Measurements from ENCODE around the gene LRRIQ1. TPM values are rescaled to one million over a fixed set of nuclear protein-coding genes. Genes with fewer than 3 reads are reported as not detected.

The LRRIQ1 gene
- total and polyA plus RNA-seq, 2 donors (not counting 1 experiment from before 2014, with no cell fraction given) = not detected

DNA sequence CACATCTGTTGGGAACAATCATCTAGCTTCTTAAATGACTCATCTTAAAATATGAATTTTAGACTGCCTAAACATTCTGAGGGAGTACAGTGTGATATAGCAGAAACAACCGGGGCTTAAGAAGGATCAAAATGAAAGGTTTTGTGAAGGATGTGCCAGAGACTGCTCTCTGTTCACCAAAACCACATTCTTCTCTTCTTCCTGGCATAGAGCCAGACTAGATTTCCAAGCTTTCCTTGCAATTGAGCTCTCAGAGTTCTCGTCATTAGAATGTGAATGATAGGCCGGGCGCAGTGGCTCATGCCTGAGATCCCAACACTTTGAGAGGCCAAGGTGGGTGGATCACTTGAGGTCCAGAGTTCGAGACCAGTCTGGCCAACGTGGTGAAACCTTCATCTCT, 94.5 kb downstream of the LRRIQ1 start:
- no peak overlapping the region for H3K27ac Mint-ChIP-seq
- 89% methylated on average over 3 of the region's 6 CpGs for WGBS (ENCODE audit: insufficient coverage)
- no peak overlapping the region for H3K27ac ChIP-seq (ENCODE audit: low read length in 2 of 2)
- no peak overlapping the region for H3K4me3 ChIP-seq (ENCODE audit: control extremely low read depth in 1 of 5, extremely low read depth in 1 of 5, insufficient read depth in 1 of 5, low read depth in 2 of 5, low read length in 4 of 5)
- H3K36me3 ChIP-seq (replicated peaks in 1 of 2; ENCODE audit: control extremely low read depth in 1 of 2, control insufficient read depth in 1 of 2, extremely low read depth in 1 of 2, insufficient read depth in 2 of 2, low read length in 1 of 2) = no peaks in the 10 kb centered on the region
- no peaks in the 10 kb centered on the region for H3K79me2 ChIP-seq (ENCODE audit: control insufficient read depth, insufficient read depth, low read length)
- no peaks in the 10 kb centered on the region for H3K9me3 ChIP-seq (ENCODE audit: control extremely low read depth in 1 of 3, control insufficient read depth in 2 of 3, insufficient read depth in 1 of 3, low read length in 2 of 3)
- H3K27me3 ChIP-seq (replicated peaks in 1 of 4; ENCODE audit: control extremely low read depth in 1 of 4, control insufficient read depth in 3 of 4, insufficient read depth in 4 of 4, low read length in 3 of 4) = no peaks in the 10 kb centered on the region
- no peaks in the 10 kb centered on the region for H3K27me3 Mint-ChIP-seq
- H3K9me3 Mint-ChIP-seq (ENCODE audit: insufficient read depth) = peaks cover 2% of the 10 kb centered on the region
- intact Hi-C loops (cut with micrococcal nuclease) = no loop called here
- H2AFZ ChIP-seq (ENCODE audit: insufficient read depth, low read depth, low read length, poor library complexity, severe bottlenecking) = no peak overlapping the region
- DNase-seq (no peak), ATAC-seq (ENCODE audit: low read depth) (no peak)
- TF ChIP-seq EZH2 (IDR thresholded peaks at IDR 0.05; ENCODE audit: borderline replicate concordance, insufficient read depth, low read depth, low read length, poor library complexity, severe bottlenecking) = no peak
- TF ChIP-seq, protein P1, sequence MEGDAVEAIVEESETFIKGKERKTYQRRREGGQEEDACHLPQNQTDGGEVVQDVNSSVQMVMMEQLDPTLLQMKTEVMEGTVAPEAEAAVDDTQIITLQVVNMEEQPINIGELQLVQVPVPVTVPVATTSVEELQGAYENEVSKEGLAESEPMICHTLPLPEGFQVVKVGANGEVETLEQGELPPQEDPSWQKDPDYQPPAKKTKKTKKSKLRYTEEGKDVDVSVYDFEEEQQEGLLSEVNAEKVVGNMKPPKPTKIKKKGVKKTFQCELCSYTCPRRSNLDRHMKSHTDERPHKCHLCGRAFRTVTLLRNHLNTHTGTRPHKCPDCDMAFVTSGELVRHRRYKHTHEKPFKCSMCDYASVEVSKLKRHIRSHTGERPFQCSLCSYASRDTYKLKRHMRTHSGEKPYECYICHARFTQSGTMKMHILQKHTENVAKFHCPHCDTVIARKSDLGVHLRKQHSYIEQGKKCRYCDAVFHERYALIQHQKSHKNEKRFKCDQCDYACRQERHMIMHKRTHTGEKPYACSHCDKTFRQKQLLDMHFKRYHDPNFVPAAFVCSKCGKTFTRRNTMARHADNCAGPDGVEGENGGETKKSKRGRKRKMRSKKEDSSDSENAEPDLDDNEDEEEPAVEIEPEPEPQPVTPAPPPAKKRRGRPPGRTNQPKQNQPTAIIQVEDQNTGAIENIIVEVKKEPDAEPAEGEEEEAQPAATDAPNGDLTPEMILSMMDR (IDR thresholded peaks at IDR 0.05) = no peak
- no peaks in the 10 kb centered on the region for H4K20me1 ChIP-seq (ENCODE audit: control insufficient read depth, insufficient read depth, low read length, poor library complexity, severe bottlenecking)
- H3K4me1 Mint-ChIP-seq = no peaks in the 10 kb centered on the region
- H3K4me1 ChIP-seq (ENCODE audit: control insufficient read depth in 2 of 2, insufficient read depth in 2 of 2, low read length in 2 of 2) = no peaks in the 10 kb centered on the region
- no peak overlapping the region for H3K4me3 Mint-ChIP-seq
- no peak overlapping the region for H3K4me2 ChIP-seq (replicated peaks; ENCODE audit: low read depth, low read length, poor library complexity, severe bottlenecking)
- ChIA-PET CTCF (no interaction called here), POLR2A (no interaction called here)
- no peak overlapping the region for H3K9ac ChIP-seq (ENCODE audit: low read length)

DNA sequence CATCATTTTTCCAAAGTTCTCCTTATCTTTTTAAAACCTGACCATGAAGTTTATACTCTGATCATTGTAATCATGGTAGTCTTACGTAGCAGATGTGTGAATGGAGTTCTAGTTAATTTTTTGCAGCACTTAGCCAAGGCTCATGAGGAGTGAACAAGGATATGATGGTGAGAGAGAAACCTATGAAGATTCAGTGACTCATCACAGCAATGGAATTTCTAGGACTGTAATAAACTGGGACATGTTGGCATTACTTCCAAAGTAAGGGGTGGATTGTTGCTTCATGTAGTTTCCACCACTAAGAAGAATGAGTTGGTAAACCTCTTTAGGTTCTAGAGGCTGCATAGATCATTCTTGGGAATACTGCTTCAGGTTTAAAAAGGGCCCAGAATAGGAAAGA, 102.7 kb downstream of the LRRIQ1 start:
- Histone ChIP-seq H4K20me1 (ENCODE audit: control insufficient read depth, insufficient read depth, low read length, poor library complexity, severe bottlenecking) (no peaks in the 10 kb centered on the region), H3K27ac (ENCODE audit: low read length in 2 of 2) (no peak overlapping the region), H3K4me1 (ENCODE audit: control insufficient read depth in 2 of 2, insufficient read depth in 2 of 2, low read length in 2 of 2) (no peaks in the 10 kb centered on the region), H3K79me2 (ENCODE audit: control insufficient read depth, insufficient read depth, low read length) (no peaks in the 10 kb centered on the region), H2AFZ (ENCODE audit: insufficient read depth, low read depth, low read length, poor library complexity, severe bottlenecking) (no peak overlapping the region), H3K27me3 (replicated peaks in 1 of 4; ENCODE audit: control extremely low read depth in 1 of 4, control insufficient read depth in 3 of 4, insufficient read depth in 4 of 4, low read length in 3 of 4) (no peaks in the 10 kb centered on the region), H3K4me3 (ENCODE audit: control extremely low read depth in 1 of 5, extremely low read depth in 1 of 5, insufficient read depth in 1 of 5, low read depth in 2 of 5, low read length in 4 of 5) (no peak overlapping the region), H3K36me3 (replicated peaks in 1 of 2; ENCODE audit: control extremely low read depth in 1 of 2, control insufficient read depth in 1 of 2, extremely low read depth in 1 of 2, insufficient read depth in 2 of 2, low read length in 1 of 2) (no peaks in the 10 kb centered on the region), H3K9ac (ENCODE audit: low read length) (no peak overlapping the region), H3K4me2 (replicated peaks; ENCODE audit: low read depth, low read length, poor library complexity, severe bottlenecking) (no peak overlapping the region), H3K9me3 (ENCODE audit: control extremely low read depth in 1 of 3, control insufficient read depth in 2 of 3, insufficient read depth in 1 of 3, low read length in 2 of 3) (no peaks in the 10 kb centered on the region)
- H3K4me3 Mint-ChIP-seq = no peak overlapping the region
- H3K27ac Mint-ChIP-seq = no peak overlapping the region
- WGBS (ENCODE audit: insufficient coverage) = 100% methylated on average over 1 of the region's 1 CpG
- intact Hi-C loops (cut with micrococcal nuclease) = no loop called here
- TF ChIP-seq, protein P1 (IDR thresholded peaks at IDR 0.05) = no peak
- TF ChIP-seq EZH2 (IDR thresholded peaks at IDR 0.05; ENCODE audit: borderline replicate concordance, insufficient read depth, low read depth, low read length, poor library complexity, severe bottlenecking) = no peak
- H3K27me3 Mint-ChIP-seq = no peaks in the 10 kb centered on the region
- DNase-seq (no peak), ATAC-seq (ENCODE audit: low read depth) (no peak)
- ChIA-PET CTCF (no interaction called here), POLR2A (no interaction called here)
- no peaks in the 10 kb centered on the region for H3K4me1 Mint-ChIP-seq
- H3K9me3 Mint-ChIP-seq (ENCODE audit: insufficient read depth) = peaks cover 2% of the 10 kb centered on the region
